ENCODE results near the gene HUS1. TPM values are rescaled to one million over a fixed set of nuclear protein-coding genes. Genes with fewer than 3 reads are reported as not detected.

The HUS1 gene
- total and polyA plus RNA-seq, 2 experiments from 2014 or later, result 16.1 to 27.7 TPM

DNA sequence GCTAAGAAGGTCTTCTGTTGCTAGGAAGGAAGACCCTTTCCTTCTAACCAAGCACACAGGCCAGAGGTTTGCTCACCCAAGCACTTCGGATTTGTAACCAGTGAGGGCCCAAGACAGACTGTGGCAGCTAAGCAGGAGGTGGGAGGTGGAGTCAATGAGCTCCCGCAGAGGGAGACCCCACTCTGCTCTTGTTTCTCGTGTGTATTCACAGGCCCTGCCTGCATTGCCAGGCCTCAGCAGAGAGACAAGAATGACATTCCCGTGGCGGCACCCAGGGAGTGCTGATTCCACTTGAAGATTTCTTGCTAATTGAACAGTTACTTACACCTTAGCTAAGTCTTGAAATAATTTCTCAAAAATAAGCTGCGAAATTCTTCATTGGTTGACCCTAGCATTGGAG is 44.6 kb downstream of the HUS1 start:
- H3K79me2 ChIP-seq, result no peaks in the 10 kb centered on the region
- no peaks in the 10 kb centered on the region for H3K9me3 ChIP-seq (ENCODE audit: low read depth)
- H3K27ac ChIP-seq, result no peak overlapping the region
- peaks cover 1% of the 10 kb centered on the region for H3K4me1 ChIP-seq (ENCODE audit: insufficient read depth)
- H3K4me2 ChIP-seq, result no peak overlapping the region
- H3K36me3 ChIP-seq (replicated peaks; ENCODE audit: insufficient read depth, low read depth), result no peaks in the 10 kb centered on the region
- 77% methylated on average over 6 of the region's 6 CpGs for WGBS (ENCODE audit: low lambda C conversion rate, missing lambda C conversion rate)
- no peaks in the 10 kb centered on the region for H3K9me2 ChIP-seq (replicated peaks; ENCODE audit: insufficient read depth)
- TF ChIP-seq EZH2phosphoT487 (IDR thresholded peaks at IDR 0.05; ENCODE audit: low read depth, severe bottlenecking, unreplicated experiment), result no peak
- TF ChIP-seq EZH2 (IDR thresholded peaks at IDR 0.05; ENCODE audit: borderline replicate concordance), result no peak
- TF ChIP-seq, protein P1, sequence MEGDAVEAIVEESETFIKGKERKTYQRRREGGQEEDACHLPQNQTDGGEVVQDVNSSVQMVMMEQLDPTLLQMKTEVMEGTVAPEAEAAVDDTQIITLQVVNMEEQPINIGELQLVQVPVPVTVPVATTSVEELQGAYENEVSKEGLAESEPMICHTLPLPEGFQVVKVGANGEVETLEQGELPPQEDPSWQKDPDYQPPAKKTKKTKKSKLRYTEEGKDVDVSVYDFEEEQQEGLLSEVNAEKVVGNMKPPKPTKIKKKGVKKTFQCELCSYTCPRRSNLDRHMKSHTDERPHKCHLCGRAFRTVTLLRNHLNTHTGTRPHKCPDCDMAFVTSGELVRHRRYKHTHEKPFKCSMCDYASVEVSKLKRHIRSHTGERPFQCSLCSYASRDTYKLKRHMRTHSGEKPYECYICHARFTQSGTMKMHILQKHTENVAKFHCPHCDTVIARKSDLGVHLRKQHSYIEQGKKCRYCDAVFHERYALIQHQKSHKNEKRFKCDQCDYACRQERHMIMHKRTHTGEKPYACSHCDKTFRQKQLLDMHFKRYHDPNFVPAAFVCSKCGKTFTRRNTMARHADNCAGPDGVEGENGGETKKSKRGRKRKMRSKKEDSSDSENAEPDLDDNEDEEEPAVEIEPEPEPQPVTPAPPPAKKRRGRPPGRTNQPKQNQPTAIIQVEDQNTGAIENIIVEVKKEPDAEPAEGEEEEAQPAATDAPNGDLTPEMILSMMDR (IDR thresholded peaks at IDR 0.05; ENCODE audit: poor library complexity), result no peak
- H3K27me3 ChIP-seq, result no peaks in the 10 kb centered on the region
- H3K4me3 ChIP-seq, result no peak overlapping the region
- no peak for DNase-seq (ENCODE audit: low spot score)
- H4K20me1 ChIP-seq (ENCODE audit: insufficient read depth, poor library complexity, severe bottlenecking), result no peaks in the 10 kb centered on the region
- H2AFZ ChIP-seq, result no peak overlapping the region

GRCh38 chr7:47933215-47933614 is 46.2 kb downstream of the HUS1 start:
- H3K36me3 ChIP-seq (replicated peaks; ENCODE audit: insufficient read depth, low read depth), result no peaks in the 10 kb centered on the region
- no peaks in the 10 kb centered on the region for H3K9me2 ChIP-seq (replicated peaks; ENCODE audit: insufficient read depth)
- H3K9me3 ChIP-seq (ENCODE audit: low read depth), result no peaks in the 10 kb centered on the region
- H3K79me2 ChIP-seq, result no peaks in the 10 kb centered on the region
- TF ChIP-seq EZH2phosphoT487 (IDR thresholded peaks at IDR 0.05; ENCODE audit: low read depth, severe bottlenecking, unreplicated experiment) (no peak), EZH2 (IDR thresholded peaks at IDR 0.05; ENCODE audit: borderline replicate concordance) (no peak)
- TF ChIP-seq, protein P1 (IDR thresholded peaks at IDR 0.05; ENCODE audit: poor library complexity), result no peak
- 95% methylated on average over 8 of the region's 8 CpGs for WGBS (ENCODE audit: low lambda C conversion rate, missing lambda C conversion rate)
- H3K27me3 ChIP-seq, result no peaks in the 10 kb centered on the region
- DNase-seq (ENCODE audit: low spot score), result no peak
- no peaks in the 10 kb centered on the region for H3K4me1 ChIP-seq (ENCODE audit: insufficient read depth)
- no peak overlapping the region for H3K27ac ChIP-seq
- no peak overlapping the region for H3K4me2 ChIP-seq
- H3K4me3 ChIP-seq, result no peak overlapping the region
- no peak overlapping the region for H2AFZ ChIP-seq
- H4K20me1 ChIP-seq (ENCODE audit: insufficient read depth, poor library complexity, severe bottlenecking), result no peaks in the 10 kb centered on the region

DNA sequence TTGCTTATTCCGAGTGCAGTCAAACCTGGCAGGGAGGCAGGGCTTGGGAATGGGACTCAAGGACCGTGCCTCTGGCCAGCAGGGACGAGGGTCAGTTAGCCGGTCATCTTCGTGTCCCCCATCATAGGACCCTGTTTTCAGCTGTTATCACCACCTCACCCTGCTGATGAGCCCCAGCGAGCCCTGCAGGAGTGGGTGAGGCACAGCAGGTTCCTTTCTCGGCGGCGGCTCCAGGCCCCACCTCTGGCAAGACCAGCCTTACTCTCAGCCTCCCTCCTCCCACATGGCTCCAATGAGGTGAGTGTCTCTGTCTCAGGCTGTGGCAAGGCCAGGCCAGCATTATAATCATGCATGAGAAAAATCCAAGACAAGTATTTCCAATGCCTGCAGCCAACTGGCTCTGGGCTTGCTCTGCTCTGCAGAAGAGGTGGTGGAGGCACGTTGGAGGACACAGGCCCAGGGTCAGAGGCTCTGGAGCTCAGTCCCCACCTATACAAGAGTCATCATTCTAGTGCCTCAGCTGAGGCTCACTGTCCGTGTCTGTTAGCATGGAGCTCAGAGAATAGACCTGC is 46.9 kb downstream of the HUS1 start:
- WGBS (ENCODE audit: low lambda C conversion rate, missing lambda C conversion rate), result 95% methylated on average over 11 of the region's 11 CpGs
- DNase-seq (ENCODE audit: low spot score), result no peak
- H3K27me3 ChIP-seq, result no peaks in the 10 kb centered on the region
- H4K20me1 ChIP-seq (ENCODE audit: insufficient read depth, poor library complexity, severe bottlenecking), result no peaks in the 10 kb centered on the region
- no peaks in the 10 kb centered on the region for H3K9me3 ChIP-seq (ENCODE audit: low read depth)
- no peak overlapping the region for H2AFZ ChIP-seq
- no peak overlapping the region for H3K27ac ChIP-seq
- no peak for TF ChIP-seq EZH2 (IDR thresholded peaks at IDR 0.05; ENCODE audit: borderline replicate concordance)
- H3K79me2 ChIP-seq, result no peaks in the 10 kb centered on the region
- no peaks in the 10 kb centered on the region for H3K36me3 ChIP-seq (replicated peaks; ENCODE audit: insufficient read depth, low read depth)
- no peak overlapping the region for H3K4me2 ChIP-seq
- no peaks in the 10 kb centered on the region for H3K4me1 ChIP-seq (ENCODE audit: insufficient read depth)
- no peaks in the 10 kb centered on the region for H3K9me2 ChIP-seq (replicated peaks; ENCODE audit: insufficient read depth)
- no peak overlapping the region for H3K4me3 ChIP-seq

DNA sequence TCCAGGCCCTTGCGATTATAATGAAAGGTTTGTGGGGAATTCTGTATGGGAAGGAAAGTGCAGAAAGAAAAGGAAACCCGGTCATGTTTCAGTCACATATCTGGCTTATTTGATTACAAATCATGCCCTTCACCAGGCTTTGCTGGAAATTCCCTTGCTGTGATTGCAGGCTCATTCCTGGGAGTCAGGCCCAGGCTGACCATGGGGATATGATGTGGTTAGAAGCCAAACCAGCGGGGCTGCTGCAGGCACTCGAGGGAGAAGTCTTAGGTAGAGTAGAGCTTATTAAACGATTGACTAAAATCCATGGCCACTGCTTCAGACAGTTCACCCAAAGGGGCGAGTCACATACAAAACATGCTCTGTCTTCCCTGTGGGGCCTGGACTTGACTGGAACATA is 47.4 kb downstream of the HUS1 start:
- no peak for DNase-seq (ENCODE audit: low spot score)
- H2AFZ ChIP-seq, result no peak overlapping the region
- H3K9me3 ChIP-seq (ENCODE audit: low read depth), result no peaks in the 10 kb centered on the region
- no peaks in the 10 kb centered on the region for H3K9me2 ChIP-seq (replicated peaks; ENCODE audit: insufficient read depth)
- 86% methylated on average over 6 of the region's 6 CpGs for WGBS (ENCODE audit: low lambda C conversion rate, missing lambda C conversion rate)
- TF ChIP-seq, protein P1 (IDR thresholded peaks at IDR 0.05; ENCODE audit: poor library complexity), result no peak
- no peak for TF ChIP-seq EZH2 (IDR thresholded peaks at IDR 0.05; ENCODE audit: borderline replicate concordance)
- TF ChIP-seq EZH2phosphoT487 (IDR thresholded peaks at IDR 0.05; ENCODE audit: low read depth, severe bottlenecking, unreplicated experiment), result no peak
- H3K4me2 ChIP-seq, result no peak overlapping the region
- H4K20me1 ChIP-seq (ENCODE audit: insufficient read depth, poor library complexity, severe bottlenecking), result no peaks in the 10 kb centered on the region
- H3K36me3 ChIP-seq (replicated peaks; ENCODE audit: insufficient read depth, low read depth), result no peaks in the 10 kb centered on the region
- no peaks in the 10 kb centered on the region for H3K4me1 ChIP-seq (ENCODE audit: insufficient read depth)
- H3K4me3 ChIP-seq, result no peak overlapping the region
- H3K79me2 ChIP-seq, result no peaks in the 10 kb centered on the region
- H3K27ac ChIP-seq, result no peak overlapping the region
- H3K27me3 ChIP-seq, result no peaks in the 10 kb centered on the region

Measured in hepatocyte (in vitro differentiated cells).